A172 (cell line): ENCODE data around the gene DCD. TPM values are rescaled to one million over a fixed set of nuclear protein-coding genes. Genes with fewer than 3 reads are reported as not detected.
"Not testable (repeated sequence)": the region's sequence is repeated elsewhere in the genome, so short reads cannot be mapped to it uniquely, and the experiment has no call there.

Source experiments
- DNase-seq: peaks from one replicate; pipeline ENCODE4 v3.0.0-alpha.2; 2015; ENCODE audit warnings: low spot score
- total RNA-seq: library from RNA; depleted of rRNA; stranded (reverse); fragments of >200 nt; shearing (Covaris generic); gene quantifications from 2 replicates; pipeline ENCODE4 v1.2.3, GENCODE V29; 2014; rRNA removed

Gene DCD, protein sequence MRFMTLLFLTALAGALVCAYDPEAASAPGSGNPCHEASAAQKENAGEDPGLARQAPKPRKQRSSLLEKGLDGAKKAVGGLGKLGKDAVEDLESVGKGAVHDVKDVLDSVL
- not detected in 2 replicates for total RNA-seq

DNA sequence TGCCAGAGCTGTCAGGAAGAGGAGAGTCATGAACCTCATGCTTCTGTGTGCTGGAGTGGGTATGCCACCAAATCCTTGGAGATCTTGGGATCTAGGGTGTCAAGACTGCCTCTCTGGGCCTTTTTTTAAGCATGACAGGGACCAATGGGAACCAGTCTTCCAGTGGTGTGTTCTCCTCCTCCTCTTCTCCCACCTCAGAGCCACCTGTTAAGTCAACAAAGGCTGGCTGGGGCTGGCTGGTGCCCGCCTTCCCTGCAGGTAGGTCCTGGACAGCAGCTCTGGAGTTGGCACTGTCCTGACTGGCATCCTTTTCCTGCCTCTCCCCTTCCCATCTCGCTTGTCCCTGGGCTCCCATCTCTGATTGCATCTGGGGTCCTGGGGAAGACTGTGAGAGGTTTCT, at the start of gene DCD:
Gene DCD, minus strand, starts transcription at position 101 of the 400 bp plus-strand sequence. Its CDS starts 62 bp downstream, at position 39.
- no peak for DNase-seq

DNA sequence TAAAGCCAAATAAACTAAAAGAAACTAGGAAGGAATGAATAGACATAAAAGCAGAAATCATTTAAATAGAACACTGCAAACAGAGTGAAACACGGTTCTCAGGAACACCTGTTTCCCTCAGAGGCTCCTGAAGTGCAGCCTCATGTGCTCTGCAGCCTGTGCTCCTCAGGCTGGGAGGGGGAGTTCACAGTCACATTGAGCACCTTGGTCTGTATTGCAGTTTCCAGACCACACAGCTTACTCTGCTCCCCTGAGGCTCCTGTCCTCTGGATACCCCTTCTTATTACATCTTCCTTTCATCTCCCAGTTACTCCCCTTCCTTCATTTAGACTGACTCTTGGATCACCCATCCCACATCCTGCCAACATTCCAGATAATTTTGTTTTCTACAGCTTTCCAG, 49.7 kb upstream of the DCD start:
- no peak for DNase-seq

- no peak for DNase-seq
Measured at GRCh38 chr12:54692353-54692752, 44.2 kb upstream of the DCD start.

DNA sequence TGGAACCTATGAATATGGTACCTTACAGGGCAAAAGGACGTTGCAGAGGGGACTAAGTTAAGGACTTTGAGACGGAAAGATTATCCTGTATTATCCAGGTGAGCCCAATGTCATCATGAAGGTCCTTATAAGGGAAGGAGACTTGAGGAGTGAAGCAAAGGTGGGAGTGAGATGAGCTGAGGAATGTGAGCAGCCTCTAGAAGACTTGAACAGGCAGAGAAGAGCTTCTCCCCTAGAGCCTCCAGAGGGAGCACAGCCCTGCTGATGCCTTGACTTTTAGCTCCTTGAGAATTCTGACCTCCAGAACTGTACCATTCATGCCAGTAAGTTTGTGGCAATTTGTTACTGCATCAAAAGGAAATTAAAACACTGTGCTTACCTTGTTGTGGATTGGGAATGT, 41.8 kb upstream of the DCD start:
- DNase-seq: peak; percentile 2

GRCh38 chr12:54689034-54689372, 40.8 kb upstream of the DCD start:
- no peak for DNase-seq

GRCh38 chr12:54688309-54689033, 40.3 kb upstream of the DCD start:
- DNase-seq: no peak

DNA sequence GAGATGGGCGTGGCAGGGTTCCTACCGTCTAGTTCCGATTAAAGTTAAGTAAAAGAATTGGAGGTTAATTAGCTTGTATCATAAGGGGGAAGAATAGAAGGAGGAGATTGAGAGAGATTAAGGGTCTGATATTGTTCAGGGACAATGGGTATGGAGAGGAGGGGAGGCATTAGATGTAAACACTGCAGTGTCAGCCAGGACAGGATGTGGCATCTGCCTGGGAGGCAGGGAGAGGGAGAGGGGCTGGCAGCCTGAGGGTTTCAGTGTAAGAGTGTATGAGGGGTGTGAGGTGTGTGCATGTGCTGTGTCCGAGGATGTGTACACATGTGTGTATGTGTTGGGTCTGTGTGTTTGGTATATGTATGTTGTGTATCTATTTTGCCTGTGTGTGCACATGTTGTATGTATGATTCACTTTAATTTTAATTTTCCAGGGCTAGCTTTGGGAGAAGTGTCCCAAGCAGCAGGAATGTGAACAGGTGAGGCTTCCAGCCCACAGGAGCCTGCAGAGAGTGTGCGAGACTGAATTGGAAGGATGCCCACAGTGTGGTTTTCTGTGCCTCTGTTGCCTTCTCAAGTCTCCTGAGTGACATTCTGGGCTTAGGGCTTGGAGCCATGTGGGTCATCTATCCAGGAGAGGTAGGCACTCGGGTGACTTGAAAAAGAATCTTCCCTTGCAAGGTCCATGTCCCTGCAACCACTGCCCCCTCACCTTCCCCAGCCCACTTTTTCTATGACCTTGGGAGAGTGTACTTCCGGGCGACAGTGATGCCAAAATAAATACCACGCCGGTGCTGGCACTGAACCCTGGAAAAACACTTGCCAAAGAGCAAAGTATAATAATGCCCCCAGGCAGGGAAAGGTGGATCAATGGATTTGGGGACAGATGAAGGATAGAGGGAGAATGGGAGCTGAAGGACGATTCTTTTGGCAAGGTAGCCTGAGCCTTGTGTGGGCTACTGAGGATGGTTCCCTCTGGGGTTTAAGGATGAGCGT, 36.8 kb upstream of the DCD start:
- no peak for DNase-seq

- DNase-seq: no peak
Measured at GRCh38 chr12:54683398-54683797, 35.2 kb upstream of the DCD start.

DNA sequence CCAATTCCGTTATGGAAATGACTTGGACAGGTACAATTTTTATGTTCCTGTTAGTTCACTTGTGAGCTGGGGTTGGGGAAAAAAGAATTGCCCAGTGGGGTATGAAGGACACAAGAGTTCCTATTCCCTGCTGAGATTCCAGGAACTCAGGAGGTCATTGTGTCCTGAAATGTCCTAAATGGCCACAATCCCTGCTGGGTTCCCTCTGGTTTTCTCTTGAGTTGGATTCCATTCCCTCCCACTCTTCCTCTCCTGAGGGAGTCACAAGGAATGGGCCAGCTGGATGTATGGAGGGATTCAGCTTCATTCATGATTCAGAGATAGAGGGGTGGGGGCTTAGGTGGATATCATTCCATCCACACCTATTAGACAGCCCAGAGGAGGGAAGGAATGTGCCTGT, 34.5 kb upstream of the DCD start:
- DNase-seq: no peak

DNA sequence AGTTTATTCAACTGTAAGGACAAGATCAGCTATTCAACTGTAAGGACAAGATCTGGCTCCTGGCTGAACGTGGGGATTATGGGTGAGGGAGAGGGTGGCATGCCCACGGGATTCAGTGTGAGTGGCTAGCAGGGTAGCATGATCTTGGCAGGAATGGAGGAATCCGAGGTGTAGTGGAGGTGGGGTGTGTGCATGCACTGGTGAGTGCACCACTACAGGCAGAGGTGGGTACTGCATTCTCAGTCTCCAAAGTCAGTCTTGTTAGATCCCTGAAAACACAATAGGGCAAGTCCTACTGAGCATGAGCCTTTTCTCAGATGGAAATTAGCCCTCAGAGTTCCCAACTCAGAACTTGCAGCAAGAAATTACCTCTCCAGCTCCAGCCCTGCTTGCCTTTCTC, 32.2 kb upstream of the DCD start:
- DNase-seq: peak; percentile 31

DNA sequence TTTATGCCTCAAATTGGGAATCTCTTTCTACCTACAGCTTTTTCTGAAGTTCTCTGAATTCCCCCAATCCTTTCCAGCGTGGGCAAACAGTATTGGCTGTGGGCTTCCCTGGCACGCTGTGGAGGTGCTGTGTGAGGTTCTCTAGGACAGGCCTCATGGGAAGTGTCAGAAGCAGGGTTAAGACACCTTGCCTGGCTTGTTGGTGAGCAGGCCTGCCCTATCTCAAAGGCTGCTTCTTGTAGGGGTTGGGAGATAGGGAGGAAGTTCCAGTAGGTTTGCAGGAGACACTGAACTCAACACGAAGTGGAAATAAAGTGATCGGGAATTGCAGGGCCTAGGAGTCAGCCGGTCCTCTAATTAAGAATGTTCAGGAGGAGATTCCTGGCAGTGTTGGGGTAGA, 30.0 kb upstream of the DCD start:
- DNase-seq: no peak

DNA sequence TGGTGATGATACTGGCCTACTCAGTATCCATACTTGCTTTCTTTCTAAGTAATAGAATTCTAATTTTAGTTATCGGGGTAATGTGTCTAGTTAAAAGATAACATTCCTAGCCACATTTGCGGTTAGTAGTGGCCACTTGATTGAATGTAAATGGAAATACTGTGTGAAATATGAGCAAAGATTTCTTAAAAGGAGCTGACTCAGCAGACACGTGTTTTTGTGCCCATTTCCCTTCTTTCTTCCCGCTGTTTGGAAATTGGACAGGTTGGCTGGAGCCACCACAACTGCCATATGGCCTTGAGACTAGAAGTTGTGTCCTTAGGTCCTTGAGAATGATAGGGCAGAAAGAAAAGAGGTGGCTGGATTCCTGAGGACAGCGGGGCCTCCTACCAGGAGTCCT, 19.8 kb upstream of the DCD start:
- DNase-seq: no peak

GRCh38 chr12:54666008-54666407, 17.8 kb upstream of the DCD start:
- DNase-seq: no peak

DNA sequence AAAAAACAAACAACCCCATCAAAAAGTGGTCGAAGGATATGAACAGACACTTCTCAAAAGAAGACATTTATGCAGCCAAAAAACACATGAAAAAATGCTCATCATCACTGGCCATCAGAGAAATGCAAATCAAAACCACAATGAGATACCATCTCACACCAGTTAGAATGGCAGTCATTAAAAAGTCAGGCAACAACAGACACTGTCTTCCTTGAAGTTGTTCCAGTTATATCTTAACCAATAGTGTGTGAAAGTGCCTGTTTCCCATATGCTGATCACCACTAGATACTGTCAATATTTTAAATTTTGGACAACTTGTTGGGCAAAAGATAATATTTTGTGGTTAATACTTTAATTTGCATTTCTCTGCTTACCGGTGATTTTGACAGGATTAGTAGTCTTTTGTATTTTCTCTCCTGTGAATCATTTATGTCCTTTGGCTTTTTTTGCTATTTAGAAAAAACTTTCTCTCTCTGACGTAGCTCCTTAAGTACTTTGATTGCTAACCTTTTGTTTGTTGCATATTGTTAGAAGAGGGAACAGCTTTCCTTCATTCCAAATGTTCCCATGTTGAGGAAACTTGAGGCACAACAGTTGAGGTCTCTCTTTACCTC, 17.0 kb upstream of the DCD start:
- DNase-seq: not testable (repeated sequence)

DNA sequence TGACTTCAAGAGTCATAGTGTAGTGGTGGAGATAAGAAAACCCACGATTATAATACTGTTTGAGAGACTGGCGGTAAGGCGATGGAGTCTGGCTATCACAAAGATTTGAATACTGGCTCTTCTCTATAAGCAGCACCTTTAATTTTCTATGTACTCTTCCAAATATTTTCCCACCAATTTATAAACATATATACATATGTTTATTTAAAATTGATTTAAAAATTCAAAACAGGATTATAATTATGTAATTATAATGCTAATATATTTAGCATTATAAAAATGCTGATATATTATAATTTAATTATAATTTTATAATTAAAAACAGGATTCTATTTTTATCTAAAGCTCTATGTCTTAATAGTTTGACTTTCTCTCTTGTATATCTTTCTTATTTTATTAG, 15.4 kb upstream of the DCD start:
- no peak for DNase-seq

GRCh38 chr12:54662026-54662425, 13.9 kb upstream of the DCD start:
- DNase-seq: no peak

DNA sequence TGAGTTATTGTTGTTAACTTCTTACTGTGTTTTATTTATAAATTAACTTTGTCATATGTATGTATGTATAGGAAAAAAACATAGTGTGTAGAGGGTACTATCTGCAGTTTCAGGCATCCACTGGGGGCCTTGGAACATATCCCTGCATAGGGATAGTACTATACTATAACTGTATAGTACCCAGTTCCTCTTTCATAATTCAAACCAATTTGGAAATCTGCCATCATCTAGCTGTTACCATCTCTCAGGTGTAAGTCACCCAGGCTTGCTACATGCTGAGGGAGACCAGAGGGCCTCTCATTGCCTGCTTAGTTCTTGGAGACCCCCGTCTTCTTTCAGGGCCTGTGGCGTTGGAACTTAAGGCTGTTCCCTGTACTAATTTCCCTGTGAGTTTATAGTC, 12.9 kb upstream of the DCD start:
- no peak for DNase-seq

DNA sequence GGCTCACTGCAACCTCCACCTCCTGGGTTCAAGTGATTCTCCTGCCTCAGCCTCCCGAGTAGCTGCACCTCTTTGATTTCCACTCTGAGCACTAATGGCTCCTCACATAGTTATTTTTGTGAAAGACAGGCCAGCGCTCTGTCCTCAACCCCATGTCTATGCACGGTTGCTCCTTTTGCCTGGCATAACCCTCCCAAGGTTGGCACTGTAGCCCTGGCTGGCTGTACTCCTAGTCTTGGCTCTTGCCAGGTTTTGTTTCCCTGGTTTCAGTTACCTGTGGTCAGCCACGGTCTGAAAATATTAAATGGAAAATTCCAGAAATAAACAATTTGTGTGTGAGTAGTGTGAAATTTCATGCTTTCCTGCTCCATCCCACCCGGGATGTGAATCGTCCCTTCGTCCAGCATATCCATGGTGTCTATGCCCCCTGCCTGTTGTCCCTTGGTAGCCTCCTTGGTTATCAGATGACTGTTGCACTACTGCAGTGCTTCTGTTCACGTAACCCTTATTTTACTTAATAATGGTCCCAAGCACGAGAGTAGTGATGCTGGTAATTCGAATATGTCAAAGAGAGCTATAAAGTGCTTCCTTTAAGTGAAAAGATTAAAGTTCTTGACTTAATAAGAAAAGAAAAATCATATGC, 12.3 kb upstream of the DCD start:
- no peak for DNase-seq

GRCh38 chr12:54658306-54659264, 10.4 kb upstream of the DCD start:
- peak; percentile 25 for DNase-seq

DNA sequence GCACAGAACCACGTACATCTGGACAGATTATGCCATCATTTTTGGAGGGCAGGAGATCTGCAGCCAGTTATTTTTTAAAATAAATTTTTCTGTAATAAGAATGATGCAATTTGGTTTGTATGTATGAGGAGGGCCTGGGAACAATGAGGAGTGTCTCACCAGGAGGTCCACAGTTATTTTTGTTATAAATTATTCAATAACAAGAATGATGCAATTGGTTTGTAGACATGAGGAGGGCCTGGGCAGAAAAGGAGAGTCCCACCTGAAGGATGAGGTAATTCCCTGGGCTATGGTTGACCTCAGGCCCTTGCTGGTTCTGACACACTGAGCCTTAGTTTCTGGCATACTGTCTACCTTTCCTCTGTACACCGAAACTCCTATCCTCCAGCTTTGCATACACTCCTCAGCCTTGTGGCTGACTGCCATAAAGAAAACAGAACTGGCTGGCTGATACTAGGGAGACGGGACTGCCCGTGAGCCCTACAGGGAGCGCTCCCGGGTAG, 9.0 kb upstream of the DCD start:
- no peak for DNase-seq
